ENCODE results near the gene MTA3. TPM values are rescaled to one million over a fixed set of nuclear protein-coding genes. Genes with fewer than 3 reads are reported as not detected.

The MTA3 gene
- total and polyA plus RNA-seq, 10 donors: 11.6 to 42.9 (median 28.5) TPM

DNA sequence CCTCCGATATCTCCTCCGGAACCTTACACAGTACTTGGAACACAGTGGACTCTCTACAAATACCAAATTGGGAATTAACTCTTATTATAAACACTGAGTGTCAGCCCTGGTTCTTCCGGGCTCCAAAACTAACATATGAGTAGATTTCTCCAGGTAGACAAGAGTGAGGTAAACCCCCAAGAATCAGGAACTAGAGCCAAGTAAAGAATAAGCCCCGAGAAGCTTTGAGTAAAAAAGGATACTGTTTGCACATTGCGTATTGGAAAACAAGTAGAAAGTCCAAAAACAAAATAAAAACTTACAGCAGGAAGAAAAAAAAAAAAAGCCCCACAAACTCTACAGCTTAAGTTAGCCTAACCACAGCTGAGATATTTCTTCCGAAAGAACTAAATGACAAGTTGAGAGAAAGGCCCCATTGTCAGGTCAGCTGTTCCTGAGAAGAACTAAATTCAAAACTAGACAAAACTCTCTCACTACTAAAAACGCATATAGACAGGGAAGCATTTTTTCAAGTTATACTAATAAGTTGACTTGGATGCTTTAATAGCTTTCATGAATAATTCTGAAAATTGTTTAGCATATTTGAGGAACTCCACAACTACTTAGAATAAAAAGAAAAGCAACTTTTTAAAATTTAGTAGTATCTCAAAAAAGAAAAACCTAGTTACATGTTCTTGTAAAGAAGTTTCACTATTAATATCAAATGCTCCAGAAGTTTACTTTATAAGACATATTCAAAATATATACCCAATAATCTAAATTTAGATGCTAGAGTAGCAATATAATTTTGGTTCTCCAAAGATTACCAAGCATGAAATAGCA lies 228.2 kb downstream of the MTA3 start:
- DNase-seq: no peak
- peaks cover 0 to 20% (median 7%) of the 10 kb centered on the region in 7 donors for H3K27me3 ChIP-seq (replicated peaks in 1 of 7)
- H3K9me3 ChIP-seq: no peaks in the 10 kb centered on the region
- TF ChIP-seq POLR2A (IDR thresholded peaks at IDR 0.05) (no peak), POLR2AphosphoS5 (IDR thresholded peaks at IDR 0.05) (no peak)
- TF ChIP-seq, protein P1, sequence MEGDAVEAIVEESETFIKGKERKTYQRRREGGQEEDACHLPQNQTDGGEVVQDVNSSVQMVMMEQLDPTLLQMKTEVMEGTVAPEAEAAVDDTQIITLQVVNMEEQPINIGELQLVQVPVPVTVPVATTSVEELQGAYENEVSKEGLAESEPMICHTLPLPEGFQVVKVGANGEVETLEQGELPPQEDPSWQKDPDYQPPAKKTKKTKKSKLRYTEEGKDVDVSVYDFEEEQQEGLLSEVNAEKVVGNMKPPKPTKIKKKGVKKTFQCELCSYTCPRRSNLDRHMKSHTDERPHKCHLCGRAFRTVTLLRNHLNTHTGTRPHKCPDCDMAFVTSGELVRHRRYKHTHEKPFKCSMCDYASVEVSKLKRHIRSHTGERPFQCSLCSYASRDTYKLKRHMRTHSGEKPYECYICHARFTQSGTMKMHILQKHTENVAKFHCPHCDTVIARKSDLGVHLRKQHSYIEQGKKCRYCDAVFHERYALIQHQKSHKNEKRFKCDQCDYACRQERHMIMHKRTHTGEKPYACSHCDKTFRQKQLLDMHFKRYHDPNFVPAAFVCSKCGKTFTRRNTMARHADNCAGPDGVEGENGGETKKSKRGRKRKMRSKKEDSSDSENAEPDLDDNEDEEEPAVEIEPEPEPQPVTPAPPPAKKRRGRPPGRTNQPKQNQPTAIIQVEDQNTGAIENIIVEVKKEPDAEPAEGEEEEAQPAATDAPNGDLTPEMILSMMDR (IDR thresholded peaks at IDR 0.05 in 8 of 11, conservative IDR thresholded peaks at IDR 0.05 in 3 of 11): no peak
- 62 to 81% (median 73%) methylated on average over 7 of the region's 7 CpGs for WGBS, 5 donors
- H3K4me1 ChIP-seq: peaks cover 0 to 55% (median 31%) of the 10 kb centered on the region in 6 donors
- H3K4me3 ChIP-seq: no peak overlapping the region
- no peaks in the 10 kb centered on the region for H3K36me3 ChIP-seq
- H3K27ac ChIP-seq: peak overlapping the region in 6 of 8 donors; percentile 13 to 64 (median 33)
- intact Hi-C loops (cut with DNase I; ENCODE audit: low total_unique reads): no loop called here

DNA sequence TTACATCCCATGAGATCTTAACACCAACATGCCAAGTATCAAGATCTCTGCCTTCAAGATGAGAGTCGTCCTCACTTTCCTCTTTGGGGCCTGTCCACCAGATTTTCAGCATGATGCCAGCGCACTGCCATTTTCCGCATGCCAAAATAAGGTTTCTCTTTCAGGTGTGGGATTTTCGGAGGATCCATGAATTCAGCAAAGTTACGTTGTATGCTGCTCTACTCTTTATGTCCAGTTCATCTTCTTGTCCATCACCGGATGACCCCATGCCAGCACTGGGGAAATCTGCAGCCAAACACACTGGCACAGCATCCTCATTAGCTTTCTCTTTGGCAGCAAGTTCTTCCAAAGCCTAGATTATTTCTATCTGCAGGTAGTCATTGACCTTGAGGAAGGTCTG lies 228.8 kb downstream of the MTA3 start:
- intact Hi-C loops (cut with DNase I; ENCODE audit: low total_unique reads): no loop called here
- TF ChIP-seq, protein P1 (IDR thresholded peaks at IDR 0.05 in 8 of 11, conservative IDR thresholded peaks at IDR 0.05 in 3 of 11): no peak
- TF ChIP-seq POLR2A (IDR thresholded peaks at IDR 0.05): no peak
- TF ChIP-seq POLR2AphosphoS5 (IDR thresholded peaks at IDR 0.05): no peak
- 76 to 84% (median 80%) methylated on average over 6 of the region's 6 CpGs for WGBS, 5 donors
- no peak for DNase-seq
- Histone ChIP-seq H3K4me3 (no peak overlapping the region), H3K36me3 (no peaks in the 10 kb centered on the region), H3K9me3 (no peaks in the 10 kb centered on the region), H3K27ac (peak overlapping the region in 2 of 8 donors; percentile 13 to 62), H3K4me1 (peaks cover 0 to 49% (median 26%) of the 10 kb centered on the region in 6 donors), H3K27me3 (replicated peaks in 1 of 7) (peaks cover 0 to 14% (median 7%) of the 10 kb centered on the region in 7 donors)

DNA sequence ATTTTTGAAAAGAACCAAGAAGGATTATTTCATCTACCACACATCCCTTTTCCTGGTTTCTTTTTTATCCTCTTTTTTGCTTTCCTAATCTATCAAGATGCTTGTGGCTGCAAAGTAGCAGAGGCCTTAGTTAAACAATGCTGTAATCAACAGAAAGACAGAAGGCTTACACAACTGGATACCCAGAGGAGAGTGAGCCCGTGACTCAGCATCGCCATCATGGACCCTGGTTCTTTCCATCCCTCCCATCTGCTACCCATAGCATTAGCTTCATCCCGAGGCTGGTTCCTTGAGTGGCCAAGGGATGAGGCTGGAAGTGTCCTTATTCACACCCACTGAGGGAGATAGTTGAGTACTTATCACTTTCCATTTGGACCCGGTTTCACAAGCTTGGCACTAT lies 231.4 kb downstream of the MTA3 start:
- TF ChIP-seq, protein P1 (IDR thresholded peaks at IDR 0.05 in 8 of 11, conservative IDR thresholded peaks at IDR 0.05 in 3 of 11): no peak
- no peak for TF ChIP-seq POLR2A (IDR thresholded peaks at IDR 0.05)
- no peak for TF ChIP-seq POLR2AphosphoS5 (IDR thresholded peaks at IDR 0.05)
- intact Hi-C loops (cut with DNase I; ENCODE audit: low total_unique reads): no loop called here
- 68 to 94% (median 82%) methylated on average over 4 of the region's 4 CpGs for WGBS, 5 donors

DNA sequence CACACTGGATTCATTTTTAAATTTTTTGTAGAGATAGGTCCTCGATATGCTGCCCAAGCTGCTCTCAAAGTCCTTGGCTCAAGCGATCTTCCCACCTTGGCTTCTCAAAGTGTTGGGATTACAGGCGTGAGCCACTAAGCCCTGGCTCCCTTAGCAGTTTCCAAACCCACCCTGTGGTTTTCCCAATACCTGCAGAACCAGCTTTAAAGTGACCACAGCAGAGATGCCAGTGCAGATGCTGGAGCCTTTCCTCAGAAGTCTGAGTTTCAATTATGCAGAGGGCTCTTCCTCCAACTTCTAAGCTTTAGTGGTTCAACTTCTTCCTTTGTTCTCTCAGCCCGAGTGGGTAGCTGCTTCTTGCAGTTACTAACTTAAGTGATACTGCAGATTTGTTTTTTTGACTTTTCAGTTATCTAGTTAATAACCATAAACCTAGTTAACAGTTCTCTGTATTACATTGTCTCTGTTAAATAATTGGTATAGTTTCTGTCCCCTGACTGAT lies 232.1 kb downstream of the MTA3 start:
- H3K9me3 ChIP-seq: no peaks in the 10 kb centered on the region
- peaks cover 0 to 23% (median 6%) of the 10 kb centered on the region in 6 donors for H3K4me1 ChIP-seq
- intact Hi-C loops (cut with DNase I; ENCODE audit: low total_unique reads): no loop called here
- WGBS, 5 donors: 79 to 90% (median 85%) methylated on average over 4 of the region's 4 CpGs
- TF ChIP-seq POLR2A (IDR thresholded peaks at IDR 0.05): no peak
- TF ChIP-seq POLR2AphosphoS5 (IDR thresholded peaks at IDR 0.05): no peak
- TF ChIP-seq, protein P1 (IDR thresholded peaks at IDR 0.05 in 8 of 11, conservative IDR thresholded peaks at IDR 0.05 in 3 of 11): no peak
- no peak overlapping the region for H3K27ac ChIP-seq
- H3K27me3 ChIP-seq (replicated peaks in 1 of 7): no peaks in the 10 kb centered on the region
- no peak for DNase-seq
- no peak overlapping the region for H3K4me3 ChIP-seq
- H3K36me3 ChIP-seq: no peaks in the 10 kb centered on the region

More for the DNA sequence above, 231.4 kb downstream of the MTA3 start:
- no peaks in the 10 kb centered on the region for H3K27me3 ChIP-seq (replicated peaks in 1 of 7)
- H3K4me3 ChIP-seq: no peak overlapping the region
- H3K9me3 ChIP-seq: no peaks in the 10 kb centered on the region
- peaks cover 0 to 30% (median 9%) of the 10 kb centered on the region in 6 donors for H3K4me1 ChIP-seq
- H3K27ac ChIP-seq: no peak overlapping the region
- DNase-seq: no peak
- no peaks in the 10 kb centered on the region for H3K36me3 ChIP-seq
